ENCODE results near the gene PMF1. TPM values are rescaled to one million over a fixed set of nuclear protein-coding genes. Genes with fewer than 3 reads are reported as not detected.
A peak's percentile ranks its signal among the peaks of the same experiment; 100 is the strongest.

PMF1 gene
- total RNA-seq, 1 donor from 2014 or later: 81.8 TPM

- no peaks in the 10 kb centered on the region for H3K27me3 ChIP-seq (ENCODE audit: control insufficient read depth, insufficient read depth, low read length)
- peak within 1 kb of the TSS; percentile 71 for H3K4me3 ChIP-seq (ENCODE audit: low read depth, low read length)
- DNase-seq (ENCODE audit: low read depth): peak; percentile 94
- peaks cover 2% of the 10 kb centered on the region for H3K36me3 ChIP-seq (ENCODE audit: control insufficient read depth, insufficient read depth, low read length)
- no peak for TF ChIP-seq CTCF (IDR thresholded peaks at IDR 0.05; ENCODE audit: insufficient read depth, low read length, poor library complexity, severe bottlenecking)
These were observed 69.8 kb downstream of the PMF1 start, which contains the start of gene SMG5 for GRCh38 chr1:156282479-156283222. Gene SMG5 (minus strand): TSS chr1:156282825. CDS start chr1:156282680, 145 bp downstream.

- no peak for DNase-seq (ENCODE audit: low read depth)
- H3K27me3 ChIP-seq (ENCODE audit: control insufficient read depth, insufficient read depth, low read length): no peaks in the 10 kb centered on the region
- peak overlapping the region; percentile 71 for H3K4me3 ChIP-seq (ENCODE audit: low read depth, low read length)
- no peaks in the 10 kb centered on the region for H3K36me3 ChIP-seq (ENCODE audit: control insufficient read depth, insufficient read depth, low read length)
- no peak for TF ChIP-seq CTCF (IDR thresholded peaks at IDR 0.05; ENCODE audit: insufficient read depth, low read length, poor library complexity, severe bottlenecking)
These were observed 70.7 kb downstream of the PMF1 start for GRCh38 chr1:156283521-156283920.

GRCh38 chr1:156284112-156284511 lies 71.3 kb downstream of the PMF1 start, which contains the start of gene TMEM79:
Gene TMEM79 (plus strand): TSS chr1:156284325. CDS start chr1:156285227, 902 bp downstream.
- Histone ChIP-seq H3K4me3 (ENCODE audit: low read depth, low read length) (peak within 1 kb of the TSS; percentile 71), H3K36me3 (ENCODE audit: control insufficient read depth, insufficient read depth, low read length) (no peaks in the 10 kb centered on the region), H3K27me3 (ENCODE audit: control insufficient read depth, insufficient read depth, low read length) (no peaks in the 10 kb centered on the region)
- no peak for TF ChIP-seq CTCF (IDR thresholded peaks at IDR 0.05; ENCODE audit: insufficient read depth, low read length, poor library complexity, severe bottlenecking)
- DNase-seq (ENCODE audit: low read depth): no peak

- H3K36me3 ChIP-seq (ENCODE audit: control insufficient read depth, insufficient read depth, low read length): no peaks in the 10 kb centered on the region
- H3K27me3 ChIP-seq (ENCODE audit: control insufficient read depth, insufficient read depth, low read length): no peaks in the 10 kb centered on the region
- no peak for TF ChIP-seq CTCF (IDR thresholded peaks at IDR 0.05; ENCODE audit: insufficient read depth, low read length, poor library complexity, severe bottlenecking)
- H3K4me3 ChIP-seq (ENCODE audit: low read depth, low read length): no peak overlapping the region
- DNase-seq (ENCODE audit: low read depth): no peak
These were observed 72.0 kb downstream of the PMF1 start for GRCh38 chr1:156284757-156285156.

GRCh38 chr1:156285437-156285836 lies 72.6 kb downstream of the PMF1 start:
- Histone ChIP-seq H3K36me3 (ENCODE audit: control insufficient read depth, insufficient read depth, low read length) (no peaks in the 10 kb centered on the region), H3K4me3 (ENCODE audit: low read depth, low read length) (no peak overlapping the region), H3K27me3 (ENCODE audit: control insufficient read depth, insufficient read depth, low read length) (no peaks in the 10 kb centered on the region)
- no peak for TF ChIP-seq CTCF (IDR thresholded peaks at IDR 0.05; ENCODE audit: insufficient read depth, low read length, poor library complexity, severe bottlenecking)
- no peak for DNase-seq (ENCODE audit: low read depth)

- Histone ChIP-seq H3K36me3 (ENCODE audit: control insufficient read depth, insufficient read depth, low read length) (no peaks in the 10 kb centered on the region), H3K4me3 (ENCODE audit: low read depth, low read length) (no peak overlapping the region), H3K27me3 (ENCODE audit: control insufficient read depth, insufficient read depth, low read length) (no peaks in the 10 kb centered on the region)
- DNase-seq (ENCODE audit: low read depth): no peak
- no peak for TF ChIP-seq CTCF (IDR thresholded peaks at IDR 0.05; ENCODE audit: insufficient read depth, low read length, poor library complexity, severe bottlenecking)
These were observed 73.3 kb downstream of the PMF1 start for GRCh38 chr1:156286061-156286460.
